Fibroblast of the conjunctiva (primary cell): ENCODE results near the gene NOXRED1.

Experiments
- DNase-seq: peaks from one replicate; pipeline ENCODE4 v3.0.0-alpha.2; 2010; ENCODE audit warnings: low read depth

Gene NOXRED1

GRCh38 chr14:77407158-77407557, 16.2 kb downstream of the NOXRED1 start:
- DNase-seq, result no peak

- DNase-seq, result no peak
Observed at GRCh38 chr14:77406718-77407117, 16.6 kb downstream of the NOXRED1 start.

GRCh38 chr14:77406086-77406485, 17.2 kb downstream of the NOXRED1 start:
- no peak for DNase-seq

- no peak for DNase-seq
Observed at GRCh38 chr14:77403768-77404167, 19.6 kb downstream of the NOXRED1 start.

- DNase-seq, result no peak
Observed at GRCh38 chr14:77400216-77400615, 23.1 kb downstream of the NOXRED1 start.

GRCh38 chr14:77390188-77390587, 33.1 kb downstream of the NOXRED1 start:
- DNase-seq, result no peak

- no peak for DNase-seq
Observed at GRCh38 chr14:77378701-77379100, 44.6 kb downstream of the NOXRED1 start.

- no peak for DNase-seq
Observed at GRCh38 chr14:77377502-77377844, 45.9 kb downstream of the NOXRED1 start.

GRCh38 chr14:77376771-77377501, 46.4 kb downstream of the NOXRED1 start, which contains the start of the genes SAMD15 and TMED8:
Gene SAMD15 (plus strand): TSS chr14:77377379. CDS start chr14:77377419, 40 bp downstream.
Gene TMED8 (minus strand): TSS chr14:77377094. CDS start chr14:77377053, 41 bp downstream.
- peak; percentile 59 for DNase-seq

- DNase-seq, result no peak
Observed at GRCh38 chr14:77375973-77376770, 47.2 kb downstream of the NOXRED1 start.

GRCh38 chr14:77375164-77375950, 48.0 kb downstream of the NOXRED1 start:
- DNase-seq, result no peak

- DNase-seq, result no peak
Observed at GRCh38 chr14:77372304-77372841, 51.0 kb downstream of the NOXRED1 start.

- DNase-seq, result no peak
Observed at GRCh38 chr14:77369285-77369684, 54.0 kb downstream of the NOXRED1 start.

- DNase-seq, result no peak
Observed at GRCh38 chr14:77364146-77364545, 59.2 kb downstream of the NOXRED1 start.

- DNase-seq, result no peak
Observed at GRCh38 chr14:77359626-77360025, 63.7 kb downstream of the NOXRED1 start.

- DNase-seq, result no peak
Observed at GRCh38 chr14:77356899-77357298, 66.4 kb downstream of the NOXRED1 start.

GRCh38 chr14:77355811-77356210, 67.5 kb downstream of the NOXRED1 start:
- DNase-seq, result no peak

- DNase-seq, result no peak
Observed at GRCh38 chr14:77353469-77354141, 69.7 kb downstream of the NOXRED1 start.

GRCh38 chr14:77347751-77348150, 75.6 kb downstream of the NOXRED1 start:
- DNase-seq, result no peak

- no peak for DNase-seq
Observed at GRCh38 chr14:77346495-77346894, 76.8 kb downstream of the NOXRED1 start.

GRCh38 chr14:77344377-77344996, 78.8 kb downstream of the NOXRED1 start:
- no peak for DNase-seq
